H1 (cell line): ENCODE data around the gene SORCS3. TPM values are rescaled to one million over a fixed set of nuclear protein-coding genes. Genes with fewer than 3 reads are reported as not detected.

Source experiments
- CTCF ChIA-PET: fragments of 300-600 bp; sonication (Branson Sonifier 250); formaldehyde crosslinking; loops from one replicate; lab custom pipeline; 2021; ENCODE audit not compliant: partially characterized antibody; lab: Charles Lee
- POLR2A ChIA-PET: fragments of 300-600 bp; sonication (Branson Sonifier 250); formaldehyde crosslinking; loops from one replicate; lab custom pipeline; 2021; ENCODE audit warnings: inconsistent platforms; ENCODE audit not compliant: partially characterized antibody; lab: Charles Lee
- DNase-seq, 2 experiments: peaks; one replicate each; pipeline versions ENCODE4 v3.0.0 to v3.0.0-alpha.2; 2010 to 2022; ENCODE audit warnings: low spot score in 2 of 2, low read depth in 1 of 2, mixed read lengths in 1 of 2
- FAIRE-seq: peaks from 2 replicates; lab custom pipeline; 2011; peaks lifted over from hg19 to GRCh38; lab: Jason Lieb, UNC
- H2AFZ ChIP-seq: 2 replicates; pipeline ENCODE4 v1.8.1; 2012; ENCODE audit warnings: low read length, inconsistent platforms
- H2AK5ac ChIP-seq: 2 replicates; pipeline ENCODE4 v1.6.1; 2013; ENCODE audit warnings: low read depth, low read length
- H2BK120ac ChIP-seq: replicated peaks from 2 replicates; pipeline ENCODE3; 2013; ENCODE audit warnings: low read depth, low read length, inconsistent platforms
- H2BK12ac ChIP-seq: 2 replicates; pipeline ENCODE4 v1.6.1; 2013; ENCODE audit warnings: low read depth, low read length
- H2BK15ac ChIP-seq: 2 replicates; pipeline ENCODE4 v1.6.1; 2013; ENCODE audit warnings: low read length
- H2BK20ac ChIP-seq: 2 replicates; pipeline ENCODE4 v1.6.1; 2013; ENCODE audit warnings: low read length
- H2BK5ac ChIP-seq: 2 replicates; pipeline ENCODE4 v1.6.1; 2013; ENCODE audit warnings: low read depth, low read length
- H3K14ac ChIP-seq: 2 replicates; pipeline ENCODE4 v1.6.1; 2013; ENCODE audit warnings: inconsistent platforms; ENCODE audit not compliant: insufficient read length
- H3K18ac ChIP-seq: 2 replicates; pipeline ENCODE4 v1.6.1; 2013; ENCODE audit warnings: low read length; ENCODE audit errors: extremely low read depth
- H3K23ac ChIP-seq: 2 replicates; pipeline ENCODE4 v1.6.1; 2013; ENCODE audit warnings: inconsistent platforms; ENCODE audit not compliant: insufficient read length
- H3K23me2 ChIP-seq: 2 replicates; pipeline ENCODE4 v1.6.1; 2013; ENCODE audit warnings: low read depth, low read length
- H3K27ac ChIP-seq: 2 replicates; pipeline ENCODE4 v1.6.1; 2011; ENCODE audit warnings: low read depth, low read length, inconsistent platforms
- H3K27me3 ChIP-seq, 4 experiments: replicated peaks in 1 of 4; 1 replicate in 1 of 4; 2 replicates in 3 of 4; pipeline versions ENCODE4 v1.6.1 to v1.8.1; 2011 to 2013; ENCODE audit warnings: low read length in 3 of 4, mild to moderate bottlenecking in 3 of 4, inconsistent platforms in 2 of 4, mixed read lengths in 2 of 4, moderate library complexity in 1 of 4; ENCODE audit not compliant: control insufficient read depth in 3 of 4, insufficient read depth in 3 of 4; ENCODE audit errors: extremely low read depth in 1 of 4
- H3K36me3 ChIP-seq, 4 experiments: 2 replicates each; pipeline versions ENCODE4 v1.6.1 to v1.8.1; 2011 to 2013; ENCODE audit warnings: mild to moderate bottlenecking in 4 of 4, low read length in 3 of 4, moderate library complexity in 2 of 4, control low read depth in 1 of 4, inconsistent platforms in 1 of 4; ENCODE audit not compliant: insufficient read depth in 4 of 4, control insufficient read depth in 2 of 4
- H3K4ac ChIP-seq: replicated peaks from 2 replicates; pipeline ENCODE3; 2013; ENCODE audit warnings: low read length, low read depth, mixed read lengths, inconsistent platforms; ENCODE audit not compliant: insufficient read length
- H3K4me1 ChIP-seq, 4 experiments: replicated peaks in 1 of 4; 1 replicate in 1 of 4; 2 replicates in 3 of 4; pipeline versions ENCODE4 v1.6.1 to v1.8.1; 2011 to 2013; ENCODE audit warnings: low read length in 3 of 4, inconsistent platforms in 2 of 4, mixed read lengths in 1 of 4; ENCODE audit not compliant: insufficient read depth in 4 of 4, control insufficient read depth in 3 of 4
- H3K4me2 ChIP-seq, 2 experiments: 2 replicates each; pipeline versions ENCODE4 v1.6.1 to v1.8.1; 2011 to 2013; ENCODE audit warnings: low read depth in 2 of 2, low read length in 2 of 2, control low read depth in 1 of 2, inconsistent platforms in 1 of 2, mild to moderate bottlenecking in 1 of 2; ENCODE audit not compliant: insufficient read depth in 1 of 2
- H3K4me3 ChIP-seq, 4 experiments: fragments of 200-600, 300-600 bp in 1 of 4; sonication (generic), shearing (Covaris generic), sonication (Bioruptor Twin) in 1 of 4; 2 replicates each; pipeline versions ENCODE4 v1.5.1 to v1.8.1; 2011 to 2016; ENCODE audit warnings: low read length in 4 of 4, low read depth in 3 of 4, control low read depth in 2 of 4, inconsistent platforms in 2 of 4, mild to moderate bottlenecking in 2 of 4, mixed read lengths in 1 of 4, moderate library complexity in 1 of 4; ENCODE audit not compliant: insufficient read depth in 2 of 4; ENCODE audit errors: extremely low read depth in 1 of 4
- H3K56ac ChIP-seq: replicated peaks from 2 replicates; pipeline ENCODE3; 2013; ENCODE audit warnings: low read depth, mild to moderate bottlenecking, mixed read lengths, low read length, inconsistent platforms; ENCODE audit not compliant: insufficient read length
- H3K79me1 ChIP-seq: 2 replicates; pipeline ENCODE4 v1.6.1; 2013; ENCODE audit warnings: low read depth, low read length, control low read depth
- H3K79me2 ChIP-seq, 2 experiments: 2 replicates each; pipeline versions ENCODE4 v1.6.1 to v1.8.1; 2012 to 2013; ENCODE audit warnings: low read length in 2 of 2, mild to moderate bottlenecking in 2 of 2, inconsistent platforms in 1 of 2; ENCODE audit not compliant: insufficient read depth in 2 of 2, control insufficient read depth in 1 of 2
- H3K9ac ChIP-seq, 4 experiments: replicated peaks in 1 of 4; 1 replicate in 1 of 4; 2 replicates in 3 of 4; pipeline versions ENCODE4 v1.6.1 to v1.8.1; 2011 to 2013; ENCODE audit warnings: low read depth in 3 of 4, low read length in 3 of 4, control low read depth in 2 of 4, mild to moderate bottlenecking in 2 of 4, moderate library complexity in 2 of 4, inconsistent platforms in 1 of 4; ENCODE audit errors: extremely low read depth in 1 of 4
- H3K9me3 ChIP-seq, 2 experiments: 2 replicates each; pipeline versions ENCODE4 v1.6.1 to v1.8.1; 2012 to 2013; ENCODE audit warnings: mild to moderate bottlenecking in 2 of 2, moderate library complexity in 2 of 2, control low read depth in 1 of 2, inconsistent platforms in 1 of 2, low read depth in 1 of 2, low read length in 1 of 2, mixed read lengths in 1 of 2; ENCODE audit not compliant: insufficient read depth in 2 of 2
- H4K20me1 ChIP-seq, 2 experiments: replicated peaks in 1 of 2; 2 replicates each; pipeline versions ENCODE3 to v1.8.1; 2011 to 2013; ENCODE audit warnings: inconsistent platforms in 2 of 2, low read length in 2 of 2, mild to moderate bottlenecking in 1 of 2; ENCODE audit not compliant: insufficient read depth in 2 of 2, control insufficient read depth in 1 of 2
- H4K5ac ChIP-seq: 2 replicates; pipeline ENCODE4 v1.6.1; 2013; ENCODE audit warnings: low read length, low read depth, mixed read lengths, inconsistent platforms; ENCODE audit not compliant: insufficient read length
- H4K8ac ChIP-seq: 2 replicates; pipeline ENCODE4 v1.8.0; 2013; ENCODE audit warnings: mild to moderate bottlenecking, moderate library complexity, low read length, inconsistent platforms; ENCODE audit not compliant: insufficient read depth; ENCODE audit errors: extremely low read depth
- H4K91ac ChIP-seq: replicated peaks from 2 replicates; pipeline ENCODE3; 2013; ENCODE audit warnings: low read length, mixed read lengths, inconsistent platforms; ENCODE audit not compliant: insufficient read length
- ATF2 ChIP-seq: IDR thresholded peaks from 2 replicates; pipeline ENCODE4 v1.6.1; 2012; ENCODE audit warnings: low read length, inconsistent platforms
- BCL11A ChIP-seq, 2 experiments: IDR thresholded peaks; one replicate each; pipeline ENCODE4 v1.6.1; 2011; ENCODE audit warnings: low read depth in 2 of 2, low read length in 2 of 2, mild to moderate bottlenecking in 2 of 2
- CBX8 ChIP-seq: fragments of 300-800, 300-1000 bp; sonication (generic); IDR thresholded peaks from 2 replicates; pipeline ENCODE4 v1.7.1; 2016; ENCODE audit warnings: low read depth, low read length, borderline replicate concordance
- CHD1 ChIP-seq: IDR thresholded peaks from 2 replicates; pipeline ENCODE4 v1.6.1; 2012; ENCODE audit warnings: low read depth, low read length, improper control_type of control experiment
- EGR1 ChIP-seq: IDR thresholded peaks from 2 replicates; pipeline ENCODE4 v1.6.1; 2011; ENCODE audit warnings: low read depth, low read length, borderline replicate concordance
- JUN ChIP-seq: IDR thresholded peaks from 2 replicates; pipeline ENCODE4 v1.6.1; 2011; ENCODE audit warnings: low read depth, mild to moderate bottlenecking, improper control_type of control experiment, low read length
- JUND ChIP-seq: IDR thresholded peaks from 2 replicates; pipeline ENCODE4 v1.6.1; 2011; ENCODE audit warnings: mild to moderate bottlenecking, improper control_type of control experiment, low read length
- TAF7 ChIP-seq: optimal IDR thresholded peaks from 2 replicates; pipeline ENCODE3; 2011; ENCODE audit warnings: low read depth, mild to moderate bottlenecking, inconsistent platforms, low read length, moderate library complexity, borderline replicate concordance
- TEAD4 ChIP-seq: IDR thresholded peaks from 2 replicates; pipeline ENCODE4 v1.6.1; 2012; ENCODE audit warnings: low read depth, low read length, inconsistent platforms, mixed read lengths
- WGBS, 2 experiments: shearing (Covaris generic) in 1 of 2; methylation state at CpG; one replicate each; pipeline versions ENCODE4 v1.1.6 to v1.1.7; 2013 to 2015; ENCODE audit warnings: low lambda C conversion rate in 2 of 2, mixed read lengths in 2 of 2, inconsistent platforms in 1 of 2, low coverage in 1 of 2, missing lambda C conversion rate in 1 of 2; ENCODE audit not compliant: insufficient replicate concordance in 2 of 2, insufficient coverage in 1 of 2, insufficient read length in 1 of 2; ENCODE audit errors: extremely low coverage in 1 of 2, missing lambda C conversion rate in 1 of 2; 5-methylcytosine and 5-hydroxymethylcytosine counted together
- polyA plus RNA-seq, 7 experiments: library from polyadenylated mRNA; depleted of rRNA in 3 of 7; stranded (reverse) in 5 of 7; unstranded in 2 of 7; fragments of >200 nt in 5 of 7; fragments of 200-250 nt in 2 of 7; gene quantifications; 1 replicate in 5 of 7; 2 replicates in 1 of 7; 4 replicates in 1 of 7; pipeline versions ENCODE4 v1.2.1 to v1.2.3, GENCODE V29; 2011 to 2013; ENCODE audit warnings: missing spikeins in 2 of 7, mixed read lengths in 2 of 7
- total RNA-seq: library from RNA; stranded (reverse); fragmentation: NEBNext Ultra II Directional; extraction: Animal tissue kit (Norgen Biotek cat#: 25700); gene quantifications from 2 replicates; pipeline ENCODE4 v1.2.1, GENCODE V29; 2021
- TF ChIP-seq, protein P1 (sequence below), 3 experiments: IDR thresholded peaks; 1 replicate in 2 of 3; 2 replicates in 1 of 3; pipeline versions ENCODE4 v1.5.1 to v1.6.1; 2011; ENCODE audit warnings: low read length in 3 of 3, mild to moderate bottlenecking in 3 of 3, inconsistent platforms in 2 of 3, low read depth in 1 of 3, moderate library complexity in 1 of 3; ENCODE audit not compliant: insufficient read depth in 1 of 3; ENCODE audit errors: control extremely low read depth in 1 of 3

Gene SORCS3
- total and polyA plus RNA-seq, 2 of the 8 experiments (the other 6 are each of a cell fraction or from before 2014, with no cell fraction given), result 0.26 to 0.88 TPM

DNA sequence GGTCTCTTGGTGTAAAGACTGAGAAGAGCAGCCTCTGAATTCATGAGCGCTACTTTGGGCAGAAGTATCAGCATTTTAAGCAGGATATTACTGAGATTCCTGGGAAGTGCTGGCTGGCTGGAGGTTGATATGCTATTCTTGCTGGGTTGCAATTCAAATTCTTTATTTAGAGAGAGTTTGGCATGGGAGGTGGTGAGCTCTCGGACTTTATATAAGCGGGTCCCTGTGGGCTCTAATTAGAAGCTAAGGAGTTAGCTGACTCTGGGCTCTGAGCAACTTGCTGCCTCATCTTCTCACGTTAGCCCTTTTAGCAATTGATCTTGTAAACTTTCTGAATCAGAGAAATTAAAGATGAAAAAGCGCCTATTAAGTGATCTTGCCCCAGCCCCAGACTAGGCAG, 430.9 kb downstream of the SORCS3 start:
- ChIA-PET POLR2A (no interaction called here), CTCF (interaction anchor here (0.9 to 4.6 kb wide), 5 partner anchors 8 to 621 kb away, joined by 3 to 19 read pairs (median 4); no protein-coding TSS in a partner anchor)
- H3K9me3 ChIP-seq, result no peaks in the 10 kb centered on the region
- no peak overlapping the region for H2BK120ac ChIP-seq
- no peak overlapping the region for H2AK5ac ChIP-seq
- no peak overlapping the region for H3K4ac ChIP-seq
- H4K91ac ChIP-seq, result no peak overlapping the region
- no peak overlapping the region for H2BK5ac ChIP-seq
- no peaks in the 10 kb centered on the region for H3K36me3 ChIP-seq
- H4K8ac ChIP-seq, result no peak overlapping the region
- no peak overlapping the region for H3K27ac ChIP-seq
- H4K20me1 ChIP-seq, result no peaks in the 10 kb centered on the region
- no peak overlapping the region for H3K4me2 ChIP-seq
- no peak overlapping the region for H3K18ac ChIP-seq
- no peaks in the 10 kb centered on the region for H3K27me3 ChIP-seq
- H3K79me1 ChIP-seq, result no peaks in the 10 kb centered on the region
- H4K5ac ChIP-seq, result no peak overlapping the region
- no peaks in the 10 kb centered on the region for H3K4me1 ChIP-seq
- no peak overlapping the region for H2AFZ ChIP-seq
- no peak overlapping the region for H3K4me3 ChIP-seq
- H2BK20ac ChIP-seq, result no peak overlapping the region
- WGBS, 2 experiments, result 92% methylated on average over 5 of the region's 5 CpGs; no CpG with 5 or more reads in 1 of the 2 experiments
- H3K79me2 ChIP-seq, result no peaks in the 10 kb centered on the region
- H3K23ac ChIP-seq, result no peak overlapping the region
- H3K23me2 ChIP-seq, result no peaks in the 10 kb centered on the region
- no peak overlapping the region for H3K56ac ChIP-seq
- no peak for DNase-seq
- no peak overlapping the region for H3K9ac ChIP-seq
- no peak overlapping the region for H2BK15ac ChIP-seq
- no peak for FAIRE-seq
- H2BK12ac ChIP-seq, result no peak overlapping the region
- no peak overlapping the region for H3K14ac ChIP-seq
- TF ChIP-seq, protein P1, sequence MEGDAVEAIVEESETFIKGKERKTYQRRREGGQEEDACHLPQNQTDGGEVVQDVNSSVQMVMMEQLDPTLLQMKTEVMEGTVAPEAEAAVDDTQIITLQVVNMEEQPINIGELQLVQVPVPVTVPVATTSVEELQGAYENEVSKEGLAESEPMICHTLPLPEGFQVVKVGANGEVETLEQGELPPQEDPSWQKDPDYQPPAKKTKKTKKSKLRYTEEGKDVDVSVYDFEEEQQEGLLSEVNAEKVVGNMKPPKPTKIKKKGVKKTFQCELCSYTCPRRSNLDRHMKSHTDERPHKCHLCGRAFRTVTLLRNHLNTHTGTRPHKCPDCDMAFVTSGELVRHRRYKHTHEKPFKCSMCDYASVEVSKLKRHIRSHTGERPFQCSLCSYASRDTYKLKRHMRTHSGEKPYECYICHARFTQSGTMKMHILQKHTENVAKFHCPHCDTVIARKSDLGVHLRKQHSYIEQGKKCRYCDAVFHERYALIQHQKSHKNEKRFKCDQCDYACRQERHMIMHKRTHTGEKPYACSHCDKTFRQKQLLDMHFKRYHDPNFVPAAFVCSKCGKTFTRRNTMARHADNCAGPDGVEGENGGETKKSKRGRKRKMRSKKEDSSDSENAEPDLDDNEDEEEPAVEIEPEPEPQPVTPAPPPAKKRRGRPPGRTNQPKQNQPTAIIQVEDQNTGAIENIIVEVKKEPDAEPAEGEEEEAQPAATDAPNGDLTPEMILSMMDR (IDR thresholded peaks at IDR 0.05; ENCODE audit: control extremely low read depth in 1 of 3, insufficient read depth in 1 of 3, low read depth in 1 of 3, low read length in 3 of 3), result no peak
- no peak for TF ChIP-seq ATF2
- no peak for TF ChIP-seq JUND
- TF ChIP-seq CHD1, result no peak
- no peak for TF ChIP-seq JUN
- no peak for TF ChIP-seq EGR1
- no peak for TF ChIP-seq CBX8
- TF ChIP-seq BCL11A (IDR thresholded peaks at IDR 0.05; ENCODE audit: low read depth in 2 of 2, low read length in 2 of 2), result no peak
- no peak for TF ChIP-seq TEAD4
- no peak for TF ChIP-seq TAF7
